Progenitor cell of endocrine pancreas (in vitro differentiated cells): ENCODE data around the gene CETN3. TPM values are rescaled to one million over a fixed set of nuclear protein-coding genes. Genes with fewer than 3 reads are reported as not detected.
"Not testable (repeated sequence)": the region's sequence is repeated elsewhere in the genome, so short reads cannot be mapped to it uniquely, and the experiment has no call there.

Experiments
- DNase-seq: peaks from one replicate; pipeline ENCODE4 v3.0.0; 2021; ENCODE audit warnings: low spot score; ENCODE audit not compliant: unreplicated experiment
- H3K27ac Mint-ChIP-seq: 2 replicates; pipeline ENCODE4 v1.8.0; 2021; ENCODE audit warnings: mild to moderate bottlenecking, moderate library complexity, mixed read lengths
- H3K27me3 Mint-ChIP-seq: 2 replicates; pipeline ENCODE4 v1.8.0; 2021; ENCODE audit warnings: mixed read lengths
- H3K36me3 Mint-ChIP-seq: 2 replicates; pipeline ENCODE4 v1.8.0; 2022; ENCODE audit warnings: mixed read lengths; ENCODE audit not compliant: insufficient read depth
- H3K4me1 Mint-ChIP-seq: 2 replicates; pipeline ENCODE4 v1.8.0; 2021; ENCODE audit warnings: low read depth, mixed read lengths
- H3K4me3 Mint-ChIP-seq: 2 replicates; pipeline ENCODE4 v1.8.0; 2021; ENCODE audit warnings: low read depth, mild to moderate bottlenecking, moderate library complexity, mixed read lengths
- H3K9me3 Mint-ChIP-seq: 2 replicates; pipeline ENCODE4 v1.8.0; 2021; ENCODE audit warnings: low read depth, mixed read lengths
- CTCF ChIP-seq: fragments of 200-600 bp; sonication (generic); IDR thresholded peaks from one replicate; pipeline ENCODE4 v1.5.0; 2021; ENCODE audit warnings: antibody characterized with exemption, mild to moderate bottlenecking; ENCODE audit not compliant: unreplicated experiment
- total RNA-seq: library from RNA; stranded (reverse); gene quantifications from 2 replicates; pipeline ENCODE4 v1.2.1, GENCODE V29; 2021

CETN3 gene
- total RNA-seq, 1 donor from 2014 or later: 42.3 TPM

DNA sequence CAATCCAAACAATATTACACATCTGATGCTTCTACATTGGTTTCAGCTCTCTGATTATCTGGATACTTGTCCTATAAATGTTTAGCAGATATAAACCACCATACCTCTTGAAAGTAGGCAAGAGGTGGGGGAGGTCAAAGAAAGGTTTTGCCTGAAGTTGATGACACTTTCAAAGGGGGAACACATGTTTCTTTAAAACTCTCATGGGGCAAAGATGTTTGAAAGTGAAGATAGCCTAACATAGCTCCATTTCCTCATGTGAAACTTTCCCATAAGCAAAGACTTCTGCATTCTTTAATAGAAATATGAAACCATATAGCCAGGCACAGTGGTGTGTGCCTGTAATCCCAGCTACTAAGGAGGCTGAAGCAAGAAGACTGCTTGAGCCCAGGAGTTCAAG is 62.1 kb downstream of the CETN3 start:
- Mint-ChIP-seq H3K27ac (peak overlapping the region; percentile 59), H3K4me1 (peaks cover 11% of the 10 kb centered on the region), H3K27me3 (no peaks in the 10 kb centered on the region), H3K9me3 (peaks cover 19% of the 10 kb centered on the region), H3K36me3 (peaks cover 1% of the 10 kb centered on the region), H3K4me3 (no peak overlapping the region)
- TF ChIP-seq CTCF: no peak
- no peak for DNase-seq

DNA sequence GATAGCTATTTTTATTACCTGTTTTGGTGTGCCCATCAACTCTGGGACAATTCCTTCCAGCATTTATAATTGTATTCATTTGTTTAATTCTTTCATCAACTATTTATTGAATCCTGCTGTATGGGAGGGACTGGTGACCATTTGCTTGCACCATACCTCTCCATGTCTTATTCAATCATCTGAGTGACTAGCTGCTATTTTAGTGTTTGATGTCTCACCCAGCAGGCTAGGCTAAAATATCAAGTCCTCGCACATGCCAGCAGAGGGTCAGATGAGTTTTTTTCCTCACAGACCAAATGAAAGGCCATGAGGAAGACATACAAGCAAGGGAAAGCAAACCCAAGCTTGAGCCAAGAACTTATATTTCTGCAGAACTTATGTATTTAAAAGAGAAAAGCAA is 63.9 kb downstream of the CETN3 start:
- peaks cover 17% of the 10 kb centered on the region for H3K9me3 Mint-ChIP-seq
- H3K4me1 Mint-ChIP-seq: peaks cover 5% of the 10 kb centered on the region
- H3K4me3 Mint-ChIP-seq: no peak overlapping the region
- DNase-seq: no peak
- H3K36me3 Mint-ChIP-seq: peaks cover 1% of the 10 kb centered on the region
- no peaks in the 10 kb centered on the region for H3K27me3 Mint-ChIP-seq
- no peak overlapping the region for H3K27ac Mint-ChIP-seq
- TF ChIP-seq CTCF: no peak

DNA sequence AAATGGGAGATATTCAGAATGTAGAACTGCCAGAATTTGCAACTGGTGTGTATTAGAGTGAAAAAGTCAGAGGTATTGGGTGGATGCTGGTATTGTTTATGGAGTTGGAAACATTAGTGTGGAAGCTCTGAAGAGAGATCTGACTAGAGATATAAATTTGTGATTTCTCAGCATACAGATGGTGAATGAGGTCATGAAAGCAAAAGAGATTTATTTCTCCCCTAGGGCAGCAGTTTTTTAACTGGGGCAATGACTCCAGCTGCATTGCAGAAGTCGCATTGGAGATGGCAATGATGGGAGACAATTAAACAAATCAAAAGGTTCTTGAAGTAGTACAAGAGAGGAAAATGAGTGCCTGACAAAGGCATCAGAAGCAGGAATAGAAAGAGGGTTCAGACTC is 64.9 kb downstream of the CETN3 start:
- no peak for DNase-seq
- H3K9me3 Mint-ChIP-seq: peaks cover 14% of the 10 kb centered on the region
- H3K27ac Mint-ChIP-seq: no peak overlapping the region
- H3K4me1 Mint-ChIP-seq: no peaks in the 10 kb centered on the region
- H3K4me3 Mint-ChIP-seq: no peak overlapping the region
- peaks cover 1% of the 10 kb centered on the region for H3K36me3 Mint-ChIP-seq
- no peak for TF ChIP-seq CTCF
- no peaks in the 10 kb centered on the region for H3K27me3 Mint-ChIP-seq

- not testable (repeated sequence) for H3K36me3 Mint-ChIP-seq, H3K4me1 Mint-ChIP-seq, H3K4me3 Mint-ChIP-seq, DNase-seq, H3K27ac Mint-ChIP-seq, H3K27me3 Mint-ChIP-seq
- H3K9me3 Mint-ChIP-seq: peaks cover 14% of the 10 kb centered on the region
These were observed 65.8 kb downstream of the CETN3 start for GRCh38 chr5:90343731-90344130.

- H3K27me3 Mint-ChIP-seq: no peaks in the 10 kb centered on the region
- peaks cover 14% of the 10 kb centered on the region for H3K9me3 Mint-ChIP-seq
- H3K4me3 Mint-ChIP-seq: no peak overlapping the region
- peaks cover 4% of the 10 kb centered on the region for H3K4me1 Mint-ChIP-seq
- H3K27ac Mint-ChIP-seq: no peak overlapping the region
- TF ChIP-seq CTCF: no peak
- H3K36me3 Mint-ChIP-seq: peaks cover 1% of the 10 kb centered on the region
- no peak for DNase-seq
These were observed 67.0 kb downstream of the CETN3 start for GRCh38 chr5:90342576-90342975.

Other genes with a start within 250 kb of the CETN3 start
- 4.3 and 4.5 TPM in 2 replicates for gene MBLAC2, start 65.0 kb upstream of the CETN3 start, total RNA-seq
- 2.1 and 3.2 TPM in 2 replicates for gene POLR3G, start 65.1 kb upstream of the CETN3 start, total RNA-seq
- 16.4 and 17.2 TPM in 2 replicates for gene LYSMD3, start 119.8 kb upstream of the CETN3 start, total RNA-seq
- gene ADGRV1, start 149.0 kb upstream of the CETN3 start, total RNA-seq: 82.3 and 87.6 TPM in 2 replicates